C1 segment of cervical spinal cord (tissue), 14 donors: Measurements from ENCODE around the gene KIR2DL3.
"Not testable (repeated sequence)": the region's sequence is repeated elsewhere in the genome, so short reads cannot be mapped to it uniquely, and the experiment has no call there.

ENCODE experiments used
- DNase-seq, 14 donors: peaks; one replicate each; lab custom pipeline; 2025; lab: John Stamatoyannopoulos, UW

The KIR2DL3 gene

GRCh38 chr19:54738306-54738705 lies at the start of gene KIR2DL3:
Gene KIR2DL3, plus strand, starts transcription at chr19:54738513. Its CDS starts 33 bp downstream, at chr19:54738546.
- not testable (repeated sequence) for DNase-seq

- no peak for DNase-seq
Observed at GRCh38 chr19:54691582-54692297, 46.6 kb upstream of the KIR2DL3 start.

- no peak for DNase-seq
Observed at GRCh38 chr19:54692298-54692615, 46.1 kb upstream of the KIR2DL3 start.

- DNase-seq = no peak
Observed at GRCh38 chr19:54694648-54695047, 43.7 kb upstream of the KIR2DL3 start.

- DNase-seq = no peak
Observed at GRCh38 chr19:54696117-54696548, 42.2 kb upstream of the KIR2DL3 start.

GRCh38 chr19:54696766-54697165 lies 41.5 kb upstream of the KIR2DL3 start:
- DNase-seq = no peak

- not testable (repeated sequence) for DNase-seq
Observed at GRCh38 chr19:54697716-54698115, 40.6 kb upstream of the KIR2DL3 start.

GRCh38 chr19:54704928-54705327 lies 33.4 kb upstream of the KIR2DL3 start:
- no peak for DNase-seq

- DNase-seq = no peak
Observed at GRCh38 chr19:54707962-54708361, 30.4 kb upstream of the KIR2DL3 start.

- DNase-seq = no peak
Observed at GRCh38 chr19:54708781-54709180, 29.5 kb upstream of the KIR2DL3 start.

- DNase-seq = no peak
Observed at GRCh38 chr19:54709212-54709948, 28.9 kb upstream of the KIR2DL3 start.

- not testable (repeated sequence) for DNase-seq
Observed at GRCh38 chr19:54709956-54710355, 28.4 kb upstream of the KIR2DL3 start.

GRCh38 chr19:54724142-54724541 lies 14.2 kb upstream of the KIR2DL3 start, which contains the start of gene KIR3DL3:
Gene KIR3DL3, plus strand, starts transcription at chr19:54724442. Its CDS starts 55 bp downstream, at chr19:54724497.
- DNase-seq = no peak

GRCh38 chr19:54724644-54725043 lies 13.7 kb upstream of the KIR2DL3 start:
- DNase-seq = no peak

- no peak for DNase-seq
Observed at GRCh38 chr19:54725321-54725720, 13.0 kb upstream of the KIR2DL3 start.

GRCh38 chr19:54727562-54727961 lies 10.8 kb upstream of the KIR2DL3 start:
- no peak for DNase-seq

- DNase-seq = no peak
Observed at GRCh38 chr19:54728167-54728566, 10.1 kb upstream of the KIR2DL3 start.

- no peak for DNase-seq
Observed at GRCh38 chr19:54729416-54730188, 8.7 kb upstream of the KIR2DL3 start.

GRCh38 chr19:54731191-54731590 lies 7.1 kb upstream of the KIR2DL3 start:
- DNase-seq = no peak

- no peak for DNase-seq
Observed at GRCh38 chr19:54738715-54739114, 402 bp downstream of the KIR2DL3 start.

GRCh38 chr19:54739587-54740497 lies 1.5 kb downstream of the KIR2DL3 start:
- DNase-seq = no peak
